CD8-positive, alpha-beta memory T cell (primary cell): ENCODE measurements around the gene SORCS2. TPM values are rescaled to one million over a fixed set of nuclear protein-coding genes. Genes with fewer than 3 reads are reported as not detected.

ENCODE experiments used
- CTCF ChIA-PET: fragments of 350-600 bp; sonication (Branson Sonifier 250); formaldehyde crosslinking; loops from one replicate; lab custom pipeline; 2021; ENCODE audit warnings: antibody characterized with exemption; lab: Charles Lee
- POLR2A ChIA-PET: fragments of 350-600 bp; sonication (Branson Sonifier 250); formaldehyde crosslinking; loops from one replicate; lab custom pipeline; 2021; ENCODE audit warnings: antibody characterized with exemption; lab: Charles Lee
- DNase-seq, 5 donors: peaks; one replicate each; pipeline versions ENCODE4 v3.0.0 to v3.0.0-alpha.2; 2020 to 2022; ENCODE audit warnings: mixed read lengths in 1 of 5
- H3K27ac ChIP-seq: one replicate; pipeline ENCODE4 v1.7.0; 2013; ENCODE audit warnings: low read depth, mild to moderate bottlenecking, low read length, moderate library complexity
- H3K27me3 ChIP-seq: 2 replicates; pipeline ENCODE4 v1.7.0; 2013; ENCODE audit warnings: low read length, mild to moderate bottlenecking; ENCODE audit not compliant: insufficient read depth, poor library complexity, severe bottlenecking
- H3K36me3 ChIP-seq: 2 replicates; pipeline ENCODE4 v1.7.0; 2013; ENCODE audit warnings: mild to moderate bottlenecking, low read length, moderate library complexity; ENCODE audit not compliant: insufficient read depth
- H3K4me1 ChIP-seq: 2 replicates; pipeline ENCODE4 v1.7.0; 2013; ENCODE audit warnings: mild to moderate bottlenecking, low read length, moderate library complexity; ENCODE audit not compliant: insufficient read depth
- H3K4me3 ChIP-seq: 2 replicates; pipeline ENCODE4 v1.7.0; 2013; ENCODE audit warnings: mild to moderate bottlenecking, low read length
- H3K9me3 ChIP-seq: 2 replicates; pipeline ENCODE4 v1.7.0; 2013; ENCODE audit warnings: mild to moderate bottlenecking, low read length
- H3K27ac Mint-ChIP-seq, 8 donors: one replicate each; pipeline ENCODE4 v1.8.0; 2020 to 2021; ENCODE audit warnings: mixed read lengths in 8 of 8, mild to moderate bottlenecking in 6 of 8, inconsistent platforms in 3 of 8, moderate library complexity in 3 of 8
- H3K27me3 Mint-ChIP-seq, 2 donors: one replicate each; pipeline ENCODE4 v1.8.0; 2020 to 2021; ENCODE audit warnings: mixed read lengths in 2 of 2, mild to moderate bottlenecking in 1 of 2, moderate library complexity in 1 of 2
- H3K36me3 Mint-ChIP-seq, 3 donors: one replicate each; pipeline ENCODE4 v1.8.0; 2020 to 2021; ENCODE audit warnings: mixed read lengths in 3 of 3, inconsistent platforms in 1 of 3, mild to moderate bottlenecking in 1 of 3
- H3K4me1 Mint-ChIP-seq, 3 donors: one replicate each; pipeline ENCODE4 v1.8.0; 2020 to 2021; ENCODE audit warnings: mixed read lengths in 3 of 3, inconsistent platforms in 1 of 3, mild to moderate bottlenecking in 1 of 3
- H3K4me3 Mint-ChIP-seq, 7 donors: one replicate each; pipeline ENCODE4 v1.8.0; 2020 to 2021; ENCODE audit warnings: mixed read lengths in 7 of 7, mild to moderate bottlenecking in 6 of 7, moderate library complexity in 4 of 7, inconsistent platforms in 2 of 7
- H3K9me3 Mint-ChIP-seq, 5 donors: one replicate each; pipeline ENCODE4 v1.8.0; 2020 to 2022; ENCODE audit warnings: mixed read lengths in 5 of 5, mild to moderate bottlenecking in 3 of 5, moderate library complexity in 2 of 5, inconsistent platforms in 1 of 5
- polyA plus RNA-seq: library from polyadenylated mRNA; unstranded; fragments of 300-500 nt; fragmentation: Illumina TruSeq; gene quantifications from one replicate; pipeline ENCODE4 v1.2.3, GENCODE V29; 2021
- total RNA-seq, 2 experiments: library from RNA; stranded (reverse); gene quantifications; one replicate each; pipeline ENCODE4 v1.2.3, GENCODE V29; 2021

The SORCS2 gene
- total and polyA plus RNA-seq, 3 experiments from 2014 or later, result not detected

- no peak overlapping the region for H3K4me3 Mint-ChIP-seq
- no peaks in the 10 kb centered on the region for H3K9me3 ChIP-seq
- H3K4me1 ChIP-seq, result no peaks in the 10 kb centered on the region
- ChIA-PET POLR2A (no interaction called here), CTCF (no interaction called here)
- peaks cover 0 to 2% (median 0%) of the 10 kb centered on the region in 3 donors for H3K4me1 Mint-ChIP-seq
- peak overlapping the region in 1 of 8 donors; percentile 74 for H3K27ac Mint-ChIP-seq
- H3K27ac ChIP-seq, result no peak overlapping the region
- H3K27me3 ChIP-seq, result no peaks in the 10 kb centered on the region
- H3K36me3 Mint-ChIP-seq, result no peaks in the 10 kb centered on the region
- no peak for DNase-seq
- H3K4me3 ChIP-seq, result no peak overlapping the region
- H3K36me3 ChIP-seq, result no peaks in the 10 kb centered on the region
- peaks cover 0 to 3% of the 10 kb centered on the region in 2 donors for H3K27me3 Mint-ChIP-seq
- peaks cover 0 to 3% (median 0%) of the 10 kb centered on the region in 5 donors for H3K9me3 Mint-ChIP-seq
Observed at GRCh38 chr4:7538518-7538917, 346.2 kb downstream of the SORCS2 start.

DNA sequence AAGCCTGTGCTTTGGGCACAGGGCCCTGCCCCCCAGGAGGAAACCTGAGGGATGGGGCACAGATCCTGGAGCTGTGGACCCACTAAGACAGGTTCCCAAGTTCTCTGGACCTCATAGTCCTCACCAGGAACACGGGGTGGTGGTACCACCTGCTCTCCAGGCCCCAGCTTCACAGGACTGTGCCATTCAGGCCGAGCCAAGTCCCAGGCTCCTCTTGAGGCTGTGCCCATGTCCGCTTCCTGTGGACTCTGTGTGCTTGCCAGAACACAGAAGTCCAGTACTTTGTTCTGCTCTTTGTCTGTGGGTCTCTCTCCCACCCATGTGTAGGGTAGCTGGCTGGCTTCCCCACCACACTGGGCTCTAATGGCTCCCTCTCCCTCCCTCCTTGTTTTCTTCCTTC is 346.8 kb downstream of the SORCS2 start:
- ChIA-PET CTCF (no interaction called here), POLR2A (no interaction called here)
- peak overlapping the region in 5 of 8 donors; percentile 35 to 73 (median 41) for H3K27ac Mint-ChIP-seq
- peaks cover 0 to 3% of the 10 kb centered on the region in 2 donors for H3K27me3 Mint-ChIP-seq
- H3K4me3 Mint-ChIP-seq, result no peak overlapping the region
- no peak for DNase-seq
- H3K9me3 Mint-ChIP-seq, result peaks cover 0 to 3% (median 0%) of the 10 kb centered on the region in 5 donors
- Histone ChIP-seq H3K4me3 (no peak overlapping the region), H3K27me3 (no peaks in the 10 kb centered on the region), H3K9me3 (no peaks in the 10 kb centered on the region), H3K4me1 (no peaks in the 10 kb centered on the region), H3K27ac (no peak overlapping the region), H3K36me3 (no peaks in the 10 kb centered on the region)
- H3K4me1 Mint-ChIP-seq, result peaks cover 0 to 2% (median 0%) of the 10 kb centered on the region in 3 donors
- H3K36me3 Mint-ChIP-seq, result no peaks in the 10 kb centered on the region

DNA sequence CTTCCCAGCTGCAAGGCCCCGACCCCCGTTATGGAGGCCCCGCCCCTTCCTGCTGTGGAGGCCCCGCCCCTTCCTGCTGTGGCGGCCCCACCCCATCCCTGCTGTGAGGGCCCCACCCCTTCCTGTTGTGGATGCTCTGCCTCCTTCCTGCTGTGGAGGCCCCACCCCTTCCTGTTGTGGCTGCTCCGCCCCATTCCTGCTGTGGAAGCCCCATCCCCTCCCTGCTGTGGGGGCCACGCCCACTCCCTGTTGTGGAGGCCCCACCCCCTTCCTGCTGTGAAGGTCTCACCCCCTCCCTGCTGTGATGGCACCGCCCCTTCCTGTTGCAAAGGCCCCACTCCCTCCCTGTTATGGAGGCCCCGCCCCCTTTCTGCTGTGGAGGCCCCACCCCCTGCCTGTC is 347.3 kb downstream of the SORCS2 start:
- no peaks in the 10 kb centered on the region for H3K27me3 ChIP-seq
- no peak overlapping the region for H3K27ac ChIP-seq
- ChIA-PET CTCF (no interaction called here), POLR2A (no interaction called here)
- DNase-seq, result peak; percentile 51 to 69 (median 66)
- H3K4me3 Mint-ChIP-seq, result no peak overlapping the region
- H3K27me3 Mint-ChIP-seq, result peaks cover 0 to 3% of the 10 kb centered on the region in 2 donors
- H3K9me3 Mint-ChIP-seq, result peaks cover 0 to 4% (median 0%) of the 10 kb centered on the region in 5 donors
- no peak overlapping the region for H3K4me3 ChIP-seq
- no peaks in the 10 kb centered on the region for H3K4me1 ChIP-seq
- no peaks in the 10 kb centered on the region for H3K9me3 ChIP-seq
- peaks cover 0 to 2% (median 0%) of the 10 kb centered on the region in 3 donors for H3K4me1 Mint-ChIP-seq
- H3K36me3 Mint-ChIP-seq, result no peaks in the 10 kb centered on the region
- H3K36me3 ChIP-seq, result no peaks in the 10 kb centered on the region
- peak overlapping the region in 4 of 8 donors; percentile 41 to 73 (median 42) for H3K27ac Mint-ChIP-seq

DNA sequence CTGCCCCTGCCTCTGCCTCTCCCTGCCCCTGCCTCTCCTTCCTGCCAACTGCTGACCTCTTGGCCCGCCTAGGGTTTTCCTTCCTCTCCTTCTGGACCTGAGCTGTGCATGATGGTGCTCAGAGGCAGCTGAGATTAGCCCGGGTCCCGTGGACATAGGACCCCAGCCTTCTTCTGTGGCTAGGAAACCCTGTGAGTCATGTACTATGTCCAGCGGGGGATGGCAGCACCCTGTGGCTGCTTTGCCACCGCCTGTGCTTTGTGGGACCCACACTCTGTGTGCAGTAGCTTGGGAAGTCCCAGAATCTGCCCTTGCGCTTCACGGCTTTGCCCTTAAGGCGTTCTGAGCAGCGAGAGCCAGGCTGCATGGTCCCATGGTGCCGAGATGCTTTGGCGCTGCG is 347.9 kb downstream of the SORCS2 start:
- Mint-ChIP-seq H3K9me3 (peaks cover 0 to 4% (median 0%) of the 10 kb centered on the region in 5 donors), H3K27me3 (peaks cover 0 to 3% of the 10 kb centered on the region in 2 donors)
- POLR2A ChIA-PET, result no interaction called here

DNA sequence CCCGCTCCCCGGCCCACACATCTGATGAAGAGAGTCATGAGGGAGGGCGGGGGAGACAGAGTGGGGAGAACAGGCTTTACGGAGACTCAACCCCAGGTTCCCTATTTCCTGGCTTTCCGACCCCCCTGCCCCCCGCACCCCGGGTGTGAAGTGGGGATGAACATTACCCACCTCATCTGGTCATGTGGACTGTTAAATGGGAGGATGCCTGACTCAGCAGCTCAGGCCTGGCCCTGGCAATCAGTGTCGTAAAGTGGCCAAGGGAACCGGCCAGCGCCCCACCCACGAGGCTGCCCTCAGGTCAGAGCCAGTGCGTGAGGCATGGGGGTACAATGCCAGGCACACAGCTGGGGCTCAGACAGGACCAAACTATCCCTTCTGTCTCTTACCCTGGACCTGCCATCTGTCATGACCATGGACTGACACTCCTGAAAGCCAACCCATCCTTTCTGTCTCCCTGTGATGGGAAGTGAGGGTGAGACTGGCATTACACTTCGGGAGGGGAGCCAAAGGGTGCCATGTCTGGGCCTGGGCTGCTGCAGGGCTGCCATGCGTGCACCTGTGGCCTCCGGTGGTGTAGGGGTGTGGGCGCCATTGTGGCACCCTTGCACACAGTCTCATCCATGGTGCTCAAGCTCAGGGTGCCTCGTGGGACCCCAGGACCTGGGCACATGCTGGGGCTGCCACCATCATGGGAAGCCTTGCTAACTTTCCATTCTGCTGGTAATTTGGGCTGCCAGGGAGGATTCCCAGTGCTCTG is 348.5 kb downstream of the SORCS2 start:
- peaks cover 0 to 2% (median 0%) of the 10 kb centered on the region in 3 donors for H3K4me1 Mint-ChIP-seq
- H3K27me3 Mint-ChIP-seq, result peaks cover 3% of the 10 kb centered on the region in 2 donors
- Histone ChIP-seq H3K4me3 (no peak overlapping the region), H3K4me1 (no peaks in the 10 kb centered on the region), H3K27ac (no peak overlapping the region), H3K27me3 (no peaks in the 10 kb centered on the region), H3K36me3 (no peaks in the 10 kb centered on the region), H3K9me3 (no peaks in the 10 kb centered on the region)
- no peak overlapping the region for H3K4me3 Mint-ChIP-seq
- no peaks in the 10 kb centered on the region for H3K36me3 Mint-ChIP-seq
- POLR2A ChIA-PET, result no interaction called here
- no peak for DNase-seq
- peaks cover 0 to 4% (median 0%) of the 10 kb centered on the region in 5 donors for H3K9me3 Mint-ChIP-seq
- peak overlapping the region in 1 of 8 donors; percentile 41 for H3K27ac Mint-ChIP-seq
- CTCF ChIA-PET, result no interaction called here

More for the DNA sequence above, 347.9 kb downstream of the SORCS2 start:
- Mint-ChIP-seq H3K4me1 (peaks cover 0 to 2% (median 0%) of the 10 kb centered on the region in 3 donors), H3K36me3 (no peaks in the 10 kb centered on the region), H3K27ac (peak overlapping the region in 2 of 8 donors; percentile 38 to 41), H3K4me3 (no peak overlapping the region)
- no peaks in the 10 kb centered on the region for H3K27me3 ChIP-seq
- H3K36me3 ChIP-seq, result no peaks in the 10 kb centered on the region
- H3K27ac ChIP-seq, result no peak overlapping the region
- no peak for DNase-seq
- CTCF ChIA-PET, result no interaction called here
- no peak overlapping the region for H3K4me3 ChIP-seq
- H3K4me1 ChIP-seq, result no peaks in the 10 kb centered on the region
- H3K9me3 ChIP-seq, result no peaks in the 10 kb centered on the region

GRCh38 chr4:7541414-7541810 is 349.1 kb downstream of the SORCS2 start:
- H3K9me3 Mint-ChIP-seq, result peaks cover 0 to 4% (median 0%) of the 10 kb centered on the region in 5 donors
- peaks cover 0 to 2% (median 0%) of the 10 kb centered on the region in 3 donors for H3K4me1 Mint-ChIP-seq
- no peak for DNase-seq
- no peaks in the 10 kb centered on the region for H3K4me1 ChIP-seq
- H3K9me3 ChIP-seq, result no peaks in the 10 kb centered on the region
- ChIA-PET CTCF (no interaction called here), POLR2A (no interaction called here)
- no peak overlapping the region for H3K4me3 Mint-ChIP-seq
- H3K27ac Mint-ChIP-seq, result no peak overlapping the region
- peaks cover 2 to 4% of the 10 kb centered on the region in 2 donors for H3K27me3 Mint-ChIP-seq
- no peaks in the 10 kb centered on the region for H3K36me3 Mint-ChIP-seq
- no peak overlapping the region for H3K27ac ChIP-seq
- no peak overlapping the region for H3K4me3 ChIP-seq
- no peaks in the 10 kb centered on the region for H3K36me3 ChIP-seq
- H3K27me3 ChIP-seq, result no peaks in the 10 kb centered on the region

DNA sequence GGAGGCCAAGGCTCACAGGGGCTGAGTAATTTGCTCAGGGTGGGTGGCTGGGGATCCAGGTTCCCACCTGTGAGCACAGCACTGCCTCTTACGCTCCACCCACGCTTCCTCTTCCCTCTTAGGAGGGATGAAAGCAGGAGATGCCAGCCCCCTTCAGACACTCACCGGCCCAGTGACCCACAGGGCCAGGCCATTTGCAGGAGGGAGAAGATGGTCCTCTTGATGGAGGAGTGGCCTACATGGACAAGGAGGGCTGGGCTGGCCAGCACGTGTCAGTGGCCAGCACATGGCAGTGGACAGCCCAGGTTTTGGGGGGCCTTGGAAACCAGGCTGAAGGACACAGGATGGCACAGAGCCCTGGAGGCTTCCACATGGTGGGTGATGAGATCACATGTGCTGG is 350.4 kb downstream of the SORCS2 start:
- no peak overlapping the region for H3K4me3 ChIP-seq
- no peaks in the 10 kb centered on the region for H3K27me3 ChIP-seq
- DNase-seq, result no peak
- no peaks in the 10 kb centered on the region for H3K36me3 Mint-ChIP-seq
- ChIA-PET CTCF (no interaction called here), POLR2A (no interaction called here)
- peaks cover 0 to 2% (median 0%) of the 10 kb centered on the region in 3 donors for H3K4me1 Mint-ChIP-seq
- no peak overlapping the region for H3K27ac Mint-ChIP-seq
- no peaks in the 10 kb centered on the region for H3K4me1 ChIP-seq
- no peak overlapping the region for H3K27ac ChIP-seq
- H3K36me3 ChIP-seq, result no peaks in the 10 kb centered on the region
- peaks cover 10 to 12% of the 10 kb centered on the region in 2 donors for H3K27me3 Mint-ChIP-seq
- H3K9me3 Mint-ChIP-seq, result peaks cover 0 to 4% (median 0%) of the 10 kb centered on the region in 5 donors
- H3K4me3 Mint-ChIP-seq, result no peak overlapping the region
- H3K9me3 ChIP-seq, result no peaks in the 10 kb centered on the region

- Mint-ChIP-seq H3K27ac (no peak overlapping the region), H3K4me1 (no peaks in the 10 kb centered on the region), H3K36me3 (peaks cover 0 to 6% (median 0%) of the 10 kb centered on the region in 3 donors), H3K4me3 (no peak overlapping the region), H3K9me3 (peaks cover 0 to 5% (median 3%) of the 10 kb centered on the region in 5 donors), H3K27me3 (peaks cover 10 to 23% of the 10 kb centered on the region in 2 donors)
- H3K4me1 ChIP-seq, result no peaks in the 10 kb centered on the region
- ChIA-PET CTCF (interaction anchor here (0.9 kb wide), 1 partner anchor 14 kb away, joined by 3 read pairs; no protein-coding TSS in a partner anchor), POLR2A (no interaction called here)
- no peak overlapping the region for H3K27ac ChIP-seq
- H3K36me3 ChIP-seq, result no peaks in the 10 kb centered on the region
- no peak overlapping the region for H3K4me3 ChIP-seq
- DNase-seq, result peak in 1 of 5 donors; percentile 32
- H3K27me3 ChIP-seq, result no peaks in the 10 kb centered on the region
- no peaks in the 10 kb centered on the region for H3K9me3 ChIP-seq
Observed at GRCh38 chr4:7546152-7546808, 353.9 kb downstream of the SORCS2 start.
